NCI-H1694 (cell line): Measurements from ENCODE around the gene THAP12.
"Not testable (repeated sequence)": the region's sequence is repeated elsewhere in the genome, so short reads cannot be mapped to it uniquely, and the experiment has no call there.

ENCODE experiments used
- DNase-seq: peaks from one replicate; lab custom pipeline; 2025; lab: John Stamatoyannopoulos, UW

The THAP12 gene

GRCh38 chr11:76327756-76328388, 53.1 kb downstream of the THAP12 start:
- DNase-seq: no peak

- no peak for DNase-seq
Observed at GRCh38 chr11:76327202-76327601, 53.7 kb downstream of the THAP12 start.

- DNase-seq: no peak
Observed at GRCh38 chr11:76325185-76325584, 55.7 kb downstream of the THAP12 start.

- DNase-seq: no peak
Observed at GRCh38 chr11:76323804-76324203, 57.1 kb downstream of the THAP12 start.

- DNase-seq: not testable (repeated sequence)
Observed at GRCh38 chr11:76323375-76323774, 57.6 kb downstream of the THAP12 start.

GRCh38 chr11:76322942-76323341, 58.0 kb downstream of the THAP12 start:
- no peak for DNase-seq

GRCh38 chr11:76322540-76322939, 58.4 kb downstream of the THAP12 start:
- DNase-seq: no peak

GRCh38 chr11:76321820-76322524, 59.0 kb downstream of the THAP12 start:
- DNase-seq: no peak

GRCh38 chr11:76321340-76321739, 59.6 kb downstream of the THAP12 start:
- DNase-seq: no peak

GRCh38 chr11:76320929-76321328, 60.0 kb downstream of the THAP12 start:
- DNase-seq: no peak

- not testable (repeated sequence) for DNase-seq
Observed at GRCh38 chr11:76319798-76320197, 61.1 kb downstream of the THAP12 start.

GRCh38 chr11:76318744-76319384, 62.1 kb downstream of the THAP12 start:
- DNase-seq: peak; percentile 38

- no peak for DNase-seq
Observed at GRCh38 chr11:76317296-76317695, 63.6 kb downstream of the THAP12 start.

GRCh38 chr11:76316726-76317125, 64.2 kb downstream of the THAP12 start:
- no peak for DNase-seq

GRCh38 chr11:76315182-76315853, 65.6 kb downstream of the THAP12 start:
- DNase-seq: no peak

- DNase-seq: no peak
Observed at GRCh38 chr11:76314741-76315090, 66.2 kb downstream of the THAP12 start.

- no peak for DNase-seq
Observed at GRCh38 chr11:76313913-76314740, 66.8 kb downstream of the THAP12 start.

GRCh38 chr11:76313271-76313670, 67.7 kb downstream of the THAP12 start:
- DNase-seq: no peak

- no peak for DNase-seq
Observed at GRCh38 chr11:76310832-76311595, 69.9 kb downstream of the THAP12 start.

GRCh38 chr11:76307978-76308747, 72.8 kb downstream of the THAP12 start:
- no peak for DNase-seq
